Measurements from ENCODE around the gene NKPD1.

Gene NKPD1

GRCh38 chr19:45145270-45146189, 15.3 kb downstream of the NKPD1 start:
- Histone ChIP-seq H3K9me3 (ENCODE audit: control extremely low read depth in 1 of 5, control insufficient read depth in 4 of 5, insufficient read depth in 2 of 5, low read depth in 1 of 5, low read length in 4 of 5) (no peaks in the 10 kb centered on the region), H3K27ac (ENCODE audit: insufficient read depth in 1 of 2, low read depth in 1 of 2, low read length in 2 of 2, poor library complexity in 1 of 2, severe bottlenecking in 2 of 2) (no peak overlapping the region)
- POLR2A ChIA-PET, result no interaction called here

DNA sequence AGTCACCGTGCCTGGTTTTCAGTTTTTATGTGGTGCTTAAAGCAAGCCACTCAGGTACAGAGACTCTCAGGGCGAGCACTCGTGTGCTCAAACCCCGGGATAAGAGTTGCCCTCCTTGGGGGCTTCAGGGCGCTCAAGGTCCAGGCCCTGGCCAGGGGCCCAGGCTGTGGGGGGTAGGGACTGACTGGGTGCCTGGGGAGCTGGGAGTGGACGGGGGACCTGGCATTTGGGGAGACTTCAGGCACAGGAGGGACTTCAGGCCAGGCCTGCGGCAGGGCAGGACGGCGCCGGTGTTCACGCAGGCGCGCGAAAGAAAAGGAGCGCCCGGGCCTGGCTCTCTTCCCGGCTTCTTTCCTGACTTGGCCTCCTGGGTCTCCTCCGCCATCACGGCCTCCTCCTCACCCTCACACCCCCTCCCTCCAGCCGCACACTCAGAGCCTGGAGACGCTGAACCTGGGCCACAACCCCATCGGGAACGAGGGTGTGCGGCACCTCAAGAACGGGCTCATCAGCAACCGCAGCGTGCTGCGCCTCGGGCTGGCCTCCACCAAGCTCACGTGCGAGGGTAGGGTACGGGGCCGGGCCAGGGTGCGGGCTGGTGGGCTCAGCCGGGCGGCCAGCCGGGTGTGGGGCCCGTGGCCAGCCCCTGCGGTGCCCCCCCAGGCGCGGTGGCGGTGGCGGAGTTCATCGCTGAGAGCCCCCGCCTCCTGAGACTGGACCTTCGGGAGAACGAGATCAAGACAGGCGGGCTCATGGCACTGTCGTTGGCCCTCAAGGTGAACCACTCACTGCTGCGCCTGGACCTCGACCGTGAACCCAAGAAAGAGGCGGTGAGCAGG, 16.1 kb downstream of the NKPD1 start:
- Histone ChIP-seq H3K27ac (ENCODE audit: insufficient read depth in 1 of 2, low read depth in 1 of 2, low read length in 2 of 2, poor library complexity in 1 of 2, severe bottlenecking in 2 of 2) (no peak overlapping the region), H3K4me1 (ENCODE audit: control extremely low read depth in 1 of 4, control insufficient read depth in 4 of 4, insufficient read depth in 4 of 4, low read length in 3 of 4) (no peaks in the 10 kb centered on the region), H3K9me3 (ENCODE audit: control extremely low read depth in 1 of 5, control insufficient read depth in 4 of 5, insufficient read depth in 2 of 5, low read depth in 1 of 5, low read length in 4 of 5) (no peaks in the 10 kb centered on the region), H3K4me3 (ENCODE audit: control insufficient read depth in 1 of 7, extremely low read depth in 1 of 7, insufficient read depth in 4 of 7, low read depth in 2 of 7, low read length in 6 of 7) (no peak overlapping the region), H3K27me3 (replicated peaks in 2 of 5; ENCODE audit: control insufficient read depth in 4 of 5, insufficient read depth in 5 of 5, low read length in 4 of 5) (no peaks in the 10 kb centered on the region), H3K36me3 (ENCODE audit: control insufficient read depth in 4 of 4, insufficient read depth in 4 of 4, low read length in 3 of 4) (peaks cover 2 to 52% (median 33%) of the 10 kb centered on the region in 4 experiments)
- CTCF ChIA-PET, result interaction anchor here (1.0 kb wide), 1 partner anchor 21 kb away, joined by 3 read pairs; no protein-coding TSS in a partner anchor
- WGBS (ENCODE audit: insufficient coverage), result 98% methylated on average over 50 of the region's 53 CpGs
- DNase-seq, result no peak
- POLR2A ChIA-PET, result no interaction called here

More at GRCh38 chr19:45145270-45146189, 15.3 kb downstream of the NKPD1 start:
- CTCF ChIA-PET, result interaction anchor here (0.8 to 1.2 kb wide), 4 partner anchors 10 to 27 kb away, joined by 3 to 5 read pairs (median 3); no protein-coding TSS in a partner anchor
- H3K36me3 ChIP-seq (ENCODE audit: control insufficient read depth in 4 of 4, insufficient read depth in 4 of 4, low read length in 3 of 4), result peaks cover 2 to 52% (median 33%) of the 10 kb centered on the region in 4 experiments
- H3K4me3 ChIP-seq (ENCODE audit: control insufficient read depth in 1 of 7, extremely low read depth in 1 of 7, insufficient read depth in 4 of 7, low read depth in 2 of 7, low read length in 6 of 7), result no peak overlapping the region
- peaks cover 0 to 4% (median 0%) of the 10 kb centered on the region in 5 experiments for H3K27me3 ChIP-seq (replicated peaks in 2 of 5; ENCODE audit: control insufficient read depth in 4 of 5, insufficient read depth in 5 of 5, low read length in 4 of 5)
- H3K4me1 ChIP-seq (ENCODE audit: control extremely low read depth in 1 of 4, control insufficient read depth in 4 of 4, insufficient read depth in 4 of 4, low read length in 3 of 4), result no peaks in the 10 kb centered on the region
- 98% methylated on average over 40 of the region's 54 CpGs for WGBS (ENCODE audit: insufficient coverage)
- DNase-seq, result no peak

- H3K36me3 ChIP-seq (ENCODE audit: control insufficient read depth in 4 of 4, insufficient read depth in 4 of 4, low read length in 3 of 4), result peaks cover 2 to 52% (median 33%) of the 10 kb centered on the region in 4 experiments
- ChIA-PET CTCF (interaction anchor here (1.0 to 1.7 kb wide), 4 partner anchors 9 to 58 kb away, joined by 3 to 5 read pairs (median 4); no protein-coding TSS in a partner anchor), POLR2A (no interaction called here)
- WGBS (ENCODE audit: insufficient coverage), result 97% methylated on average over 8 of the region's 9 CpGs
- DNase-seq, result no peak
- H3K9me3 ChIP-seq (ENCODE audit: control extremely low read depth in 1 of 5, control insufficient read depth in 4 of 5, insufficient read depth in 2 of 5, low read depth in 1 of 5, low read length in 4 of 5), result no peaks in the 10 kb centered on the region
- H3K4me1 ChIP-seq (ENCODE audit: control extremely low read depth in 1 of 4, control insufficient read depth in 4 of 4, insufficient read depth in 4 of 4, low read length in 3 of 4), result no peaks in the 10 kb centered on the region
- no peaks in the 10 kb centered on the region for H3K27me3 ChIP-seq (replicated peaks in 2 of 5; ENCODE audit: control insufficient read depth in 4 of 5, insufficient read depth in 5 of 5, low read length in 4 of 5)
- no peak overlapping the region for H3K27ac ChIP-seq (ENCODE audit: insufficient read depth in 1 of 2, low read depth in 1 of 2, low read length in 2 of 2, poor library complexity in 1 of 2, severe bottlenecking in 2 of 2)
- no peak overlapping the region for H3K4me3 ChIP-seq (ENCODE audit: control insufficient read depth in 1 of 7, extremely low read depth in 1 of 7, insufficient read depth in 4 of 7, low read depth in 2 of 7, low read length in 6 of 7)
These were observed 18.1 kb downstream of the NKPD1 start for GRCh38 chr19:45142726-45143110.

DNA sequence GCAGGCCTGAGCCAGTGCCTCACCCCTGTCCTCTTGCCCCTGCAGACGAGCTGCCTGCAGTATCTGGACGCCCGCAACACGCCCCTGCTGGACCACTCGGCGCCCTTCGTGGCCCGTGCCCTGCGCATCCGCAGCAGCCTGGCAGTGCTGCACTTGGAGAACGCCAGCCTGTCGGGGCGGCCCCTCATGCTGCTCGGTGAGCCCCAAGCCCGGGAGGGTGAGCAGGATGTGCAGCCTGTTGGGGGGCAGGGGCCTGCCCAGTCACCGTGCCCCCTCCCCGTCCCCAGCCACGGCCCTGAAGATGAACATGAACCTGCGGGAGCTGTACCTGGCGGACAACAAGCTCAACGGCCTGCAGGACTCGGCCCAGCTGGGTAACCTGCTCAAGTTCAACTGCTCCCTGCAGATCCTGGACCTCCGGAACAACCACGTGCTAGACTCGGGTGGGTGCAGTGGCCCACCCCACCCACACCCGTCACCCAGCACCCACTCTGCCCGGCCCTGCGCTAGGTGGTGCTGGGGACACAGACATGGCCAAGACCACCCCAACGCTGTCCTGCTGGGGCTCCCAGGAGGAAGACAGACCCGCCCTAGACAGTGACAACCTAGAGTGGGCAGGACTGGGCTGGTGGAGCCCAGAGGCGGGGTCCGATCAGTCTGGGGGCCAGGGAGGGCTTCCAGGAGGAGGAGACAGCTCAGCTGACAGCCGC, 18.6 kb downstream of the NKPD1 start:
- H3K9me3 ChIP-seq (ENCODE audit: control extremely low read depth in 1 of 5, control insufficient read depth in 4 of 5, insufficient read depth in 2 of 5, low read depth in 1 of 5, low read length in 4 of 5), result no peaks in the 10 kb centered on the region
- 96% methylated on average over 26 of the region's 33 CpGs for WGBS (ENCODE audit: insufficient coverage)
- POLR2A ChIA-PET, result no interaction called here
- H3K27me3 ChIP-seq (replicated peaks in 2 of 5; ENCODE audit: control insufficient read depth in 4 of 5, insufficient read depth in 5 of 5, low read length in 4 of 5), result no peaks in the 10 kb centered on the region
- no peak overlapping the region for H3K4me3 ChIP-seq (ENCODE audit: control insufficient read depth in 1 of 7, extremely low read depth in 1 of 7, insufficient read depth in 4 of 7, low read depth in 2 of 7, low read length in 6 of 7)
- H3K36me3 ChIP-seq (ENCODE audit: control insufficient read depth in 4 of 4, insufficient read depth in 4 of 4, low read length in 3 of 4), result peaks cover 2 to 56% (median 32%) of the 10 kb centered on the region in 4 experiments
- no peak overlapping the region for H3K27ac ChIP-seq (ENCODE audit: insufficient read depth in 1 of 2, low read depth in 1 of 2, low read length in 2 of 2, poor library complexity in 1 of 2, severe bottlenecking in 2 of 2)
- no peaks in the 10 kb centered on the region for H3K4me1 ChIP-seq (ENCODE audit: control extremely low read depth in 1 of 4, control insufficient read depth in 4 of 4, insufficient read depth in 4 of 4, low read length in 3 of 4)
- CTCF ChIA-PET, result interaction anchor here (1.2 to 1.7 kb wide), 3 partner anchors 10 to 59 kb away, joined by 3 to 5 read pairs (median 3); no protein-coding TSS in a partner anchor
- DNase-seq, result no peak

DNA sequence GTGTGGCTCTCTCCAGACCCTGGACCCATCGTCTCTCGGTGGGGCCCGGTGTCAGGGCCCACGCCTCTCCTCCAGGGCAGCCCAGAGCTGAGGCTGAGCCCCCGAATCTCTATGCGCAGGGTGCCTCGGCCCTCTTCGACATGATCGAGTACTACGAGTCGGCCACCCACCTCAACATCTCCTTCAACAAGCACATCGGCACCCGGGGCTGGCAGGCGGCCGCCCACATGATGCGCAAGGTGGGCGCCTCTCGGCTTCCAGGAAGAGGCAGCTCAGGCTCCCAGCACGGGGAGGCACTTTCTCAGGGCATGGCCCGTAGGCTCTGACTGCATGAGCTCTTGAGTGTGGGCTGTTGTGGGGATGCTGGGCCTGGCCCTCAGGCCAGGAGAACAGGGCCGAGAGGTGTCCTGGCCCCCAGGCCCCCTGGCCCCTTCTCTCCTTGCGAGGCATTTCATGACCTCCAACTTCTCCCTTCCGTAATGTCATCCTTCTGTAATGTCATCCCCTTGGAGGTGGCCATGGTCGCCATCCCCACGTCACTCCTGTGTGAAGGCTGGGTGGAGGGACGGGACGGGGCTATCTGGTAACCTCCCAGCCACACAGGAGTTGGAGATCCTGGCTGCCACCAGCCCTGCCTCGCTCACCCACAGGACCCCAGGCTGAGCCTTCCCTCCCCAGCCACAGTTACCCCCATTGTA, 19.4 kb downstream of the NKPD1 start:
- POLR2A ChIA-PET, result no interaction called here
- no peak for DNase-seq
- H3K36me3 ChIP-seq (ENCODE audit: control insufficient read depth in 4 of 4, insufficient read depth in 4 of 4, low read length in 3 of 4), result peaks cover 2 to 51% (median 30%) of the 10 kb centered on the region in 4 experiments
- WGBS (ENCODE audit: insufficient coverage), result 99% methylated on average over 17 of the region's 28 CpGs
- H3K27me3 ChIP-seq (replicated peaks in 2 of 5; ENCODE audit: control insufficient read depth in 4 of 5, insufficient read depth in 5 of 5, low read length in 4 of 5), result no peaks in the 10 kb centered on the region
- CTCF ChIA-PET, result interaction anchor here (1.0 to 1.3 kb wide), 3 partner anchors 8 to 61 kb away, joined by 3 to 4 read pairs (median 4); no protein-coding TSS in a partner anchor
- no peak overlapping the region for H3K27ac ChIP-seq (ENCODE audit: insufficient read depth in 1 of 2, low read depth in 1 of 2, low read length in 2 of 2, poor library complexity in 1 of 2, severe bottlenecking in 2 of 2)
- no peaks in the 10 kb centered on the region for H3K9me3 ChIP-seq (ENCODE audit: control extremely low read depth in 1 of 5, control insufficient read depth in 4 of 5, insufficient read depth in 2 of 5, low read depth in 1 of 5, low read length in 4 of 5)
- no peak overlapping the region for H3K4me3 ChIP-seq (ENCODE audit: control insufficient read depth in 1 of 7, extremely low read depth in 1 of 7, insufficient read depth in 4 of 7, low read depth in 2 of 7, low read length in 6 of 7)
- H3K4me1 ChIP-seq (ENCODE audit: control extremely low read depth in 1 of 4, control insufficient read depth in 4 of 4, insufficient read depth in 4 of 4, low read length in 3 of 4), result peaks cover 0 to 3% (median 0%) of the 10 kb centered on the region in 4 experiments

GRCh38 chr19:45140533-45140932, 20.2 kb downstream of the NKPD1 start:
- peaks cover 0 to 6% (median 0%) of the 10 kb centered on the region in 4 experiments for H3K4me1 ChIP-seq (ENCODE audit: control extremely low read depth in 1 of 4, control insufficient read depth in 4 of 4, insufficient read depth in 4 of 4, low read length in 3 of 4)
- no peak overlapping the region for H3K4me3 ChIP-seq (ENCODE audit: control insufficient read depth in 1 of 7, extremely low read depth in 1 of 7, insufficient read depth in 4 of 7, low read depth in 2 of 7, low read length in 6 of 7)
- DNase-seq, result no peak
- peaks cover 2 to 45% (median 27%) of the 10 kb centered on the region in 4 experiments for H3K36me3 ChIP-seq (ENCODE audit: control insufficient read depth in 4 of 4, insufficient read depth in 4 of 4, low read length in 3 of 4)
- no peak overlapping the region for H3K27ac ChIP-seq (ENCODE audit: insufficient read depth in 1 of 2, low read depth in 1 of 2, low read length in 2 of 2, poor library complexity in 1 of 2, severe bottlenecking in 2 of 2)
- 95% methylated on average over 11 of the region's 11 CpGs for WGBS (ENCODE audit: insufficient coverage)
- H3K27me3 ChIP-seq (replicated peaks in 2 of 5; ENCODE audit: control insufficient read depth in 4 of 5, insufficient read depth in 5 of 5, low read length in 4 of 5), result no peaks in the 10 kb centered on the region
- no peaks in the 10 kb centered on the region for H3K9me3 ChIP-seq (ENCODE audit: control extremely low read depth in 1 of 5, control insufficient read depth in 4 of 5, insufficient read depth in 2 of 5, low read depth in 1 of 5, low read length in 4 of 5)
- CTCF ChIA-PET, result interaction anchor here (1.0 to 1.3 kb wide), 3 partner anchors 9 to 61 kb away, joined by 3 to 4 read pairs (median 4); no protein-coding TSS in a partner anchor
- POLR2A ChIA-PET, result no interaction called here
